ENCODE results near the gene METTL18.

METTL18 gene

GRCh38 chr1:169821500-169821899 lies 26.8 kb upstream of the METTL18 start (continued):
- TF ChIP-seq ZNF558 (tag by site-specific recombination; IDR thresholded peaks at IDR 0.05) (no peak), WT1 (tag by site-specific recombination; IDR thresholded peaks at IDR 0.05) (no peak)
- TF ChIP-seq, protein P1, sequence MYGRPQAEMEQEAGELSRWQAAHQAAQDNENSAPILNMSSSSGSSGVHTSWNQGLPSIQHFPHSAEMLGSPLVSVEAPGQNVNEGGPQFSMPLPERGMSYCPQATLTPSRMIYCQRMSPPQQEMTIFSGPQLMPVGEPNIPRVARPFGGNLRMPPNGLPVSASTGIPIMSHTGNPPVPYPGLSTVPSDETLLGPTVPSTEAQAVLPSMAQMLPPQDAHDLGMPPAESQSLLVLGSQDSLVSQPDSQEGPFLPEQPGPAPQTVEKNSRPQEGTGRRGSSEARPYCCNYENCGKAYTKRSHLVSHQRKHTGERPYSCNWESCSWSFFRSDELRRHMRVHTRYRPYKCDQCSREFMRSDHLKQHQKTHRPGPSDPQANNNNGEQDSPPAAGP (tag by site-specific recombination; IDR thresholded peaks at IDR 0.05), result no peak

DNA sequence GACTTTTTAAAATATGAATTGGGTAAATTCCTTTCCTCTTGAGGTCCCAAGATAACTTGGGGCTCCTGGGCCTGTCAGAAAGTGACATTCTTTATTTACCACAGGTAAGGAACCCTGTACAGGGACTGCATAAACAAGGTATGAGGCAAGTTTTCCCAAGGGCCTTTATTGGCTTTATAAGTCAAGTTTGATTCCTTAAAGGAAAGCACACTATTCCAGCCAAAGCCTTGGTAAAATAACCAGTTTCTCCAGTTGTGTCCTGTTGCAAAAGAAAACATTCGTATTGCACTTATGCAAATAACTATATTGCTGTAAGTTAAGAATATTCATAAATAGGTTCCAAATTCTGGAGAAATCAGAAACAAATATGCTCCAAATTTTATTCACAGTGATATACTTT lies 21.9 kb upstream of the METTL18 start:
- TF ChIP-seq ZNF701 (tag by site-specific recombination; IDR thresholded peaks at IDR 0.05) (no peak), ZNF148 (tag by site-specific recombination; IDR thresholded peaks at IDR 0.05; ENCODE audit: borderline replicate concordance) (no peak), ZNF175 (tag by site-specific recombination; IDR thresholded peaks at IDR 0.05) (no peak), ZSCAN23 (tag by site-specific recombination; IDR thresholded peaks at IDR 0.05) (no peak), SCRT1 (tag by site-specific recombination; IDR thresholded peaks at IDR 0.05; ENCODE audit: borderline replicate concordance) (no peak), ZNF223 (tag by site-specific recombination; IDR thresholded peaks at IDR 0.05) (no peak), SP7 (tag by site-specific recombination; IDR thresholded peaks at IDR 0.05) (no peak), MEIS1 (CRISPR knock-in tag; IDR thresholded peaks at IDR 0.05; ENCODE audit: borderline replicate concordance) (no peak), ATF2 (tag by site-specific recombination; IDR thresholded peaks at IDR 0.05; ENCODE audit: low read depth) (no peak), ZNF169 (tag by site-specific recombination; IDR thresholded peaks at IDR 0.05) (no peak), ZNF37A (tag by site-specific recombination; IDR thresholded peaks at IDR 0.05) (no peak), HOXA7 (CRISPR knock-in tag; IDR thresholded peaks at IDR 0.05; ENCODE audit: borderline replicate concordance) (no peak), SALL2 (tag by site-specific recombination; IDR thresholded peaks at IDR 0.05; ENCODE audit: borderline replicate concordance) (no peak), ZBTB8A (tag by site-specific recombination; IDR thresholded peaks at IDR 0.05) (no peak), ZNF146 (tag by site-specific recombination; IDR thresholded peaks at IDR 0.05) (no peak)
- TF ChIP-seq, protein P2, sequence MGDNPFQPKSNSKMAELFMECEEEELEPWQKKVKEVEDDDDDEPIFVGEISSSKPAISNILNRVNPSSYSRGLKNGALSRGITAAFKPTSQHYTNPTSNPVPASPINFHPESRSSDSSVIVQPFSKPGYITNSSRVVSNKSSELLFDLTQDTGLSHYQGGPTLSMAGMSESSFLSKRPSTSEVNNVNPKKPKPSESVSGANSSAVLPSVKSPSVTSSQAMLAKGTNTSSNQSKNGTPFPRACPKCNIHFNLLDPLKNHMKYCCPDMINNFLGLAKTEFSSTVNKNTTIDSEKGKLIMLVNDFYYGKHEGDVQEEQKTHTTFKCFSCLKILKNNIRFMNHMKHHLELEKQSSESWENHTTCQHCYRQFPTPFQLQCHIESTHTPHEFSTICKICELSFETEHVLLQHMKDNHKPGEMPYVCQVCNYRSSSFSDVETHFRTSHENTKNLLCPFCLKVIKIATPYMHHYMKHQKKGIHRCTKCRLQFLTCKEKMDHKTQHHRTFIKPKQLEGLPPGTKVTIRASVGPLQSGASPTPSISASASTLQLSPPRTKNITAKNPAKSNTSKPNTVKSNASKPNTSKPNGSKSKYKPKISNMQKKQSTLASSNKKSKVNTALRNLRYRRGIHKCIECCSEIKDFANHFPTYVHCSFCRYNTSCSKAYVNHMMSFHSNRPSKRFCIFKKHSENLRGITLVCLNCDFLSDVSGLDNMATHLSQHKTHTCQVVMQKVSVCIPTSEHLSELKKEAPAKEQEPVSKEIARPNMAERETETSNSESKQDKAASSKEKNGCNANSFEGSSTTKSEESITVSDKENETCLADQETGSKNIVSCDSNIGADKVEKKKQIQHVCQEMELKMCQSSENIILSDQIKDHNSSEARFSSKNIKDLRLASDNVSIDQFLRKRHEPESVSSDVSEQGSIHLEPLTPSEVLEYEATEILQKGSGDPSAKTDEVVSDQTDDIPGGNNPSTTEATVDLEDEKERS (tag by site-specific recombination; IDR thresholded peaks at IDR 0.05), result no peak
- CTCF ChIA-PET, result no interaction called here
- H3K36me3 ChIP-seq (ENCODE audit: control insufficient read depth in 2 of 2, insufficient read depth in 1 of 2, low read length in 2 of 2), result peaks cover 11 to 68% of the 10 kb centered on the region in 2 experiments
- H3K4me3 ChIP-seq (ENCODE audit: low read depth, low read length), result no peak overlapping the region
- H3K4me1 ChIP-seq (ENCODE audit: control insufficient read depth, insufficient read depth, low read length), result no peaks in the 10 kb centered on the region
- no peaks in the 10 kb centered on the region for H3K9me3 ChIP-seq (ENCODE audit: control insufficient read depth, insufficient read depth, low read depth, low read length)
- POLR2A ChIA-PET, result no interaction called here
- no peak overlapping the region for H3K27ac ChIP-seq (ENCODE audit: extremely low read depth, low read depth, low read length)

Measured in HEK293 (cell line).